GM12878 (cell line): ENCODE results near the gene MAGI1. TPM values are rescaled to one million over a fixed set of nuclear protein-coding genes. Genes with fewer than 3 reads are reported as not detected.

Source experiments
- ATAC-seq: fragments of 200-7000 bp; cut with Tn5 transposase; 3 replicates; pipeline ENCODE4 v1.9.1; 2020; ENCODE audit warnings: mild to moderate bottlenecking, moderate library complexity
- BruUV-seq: library from RNA; stranded (reverse); fragments of 400-500 nt; replicated peaks from 2 replicates; lab custom pipeline; 2021; lab: Mats Ljungman, UMichigan
- CTCF ChIA-PET: fragments of 300-600 bp; sonication (Branson Sonifier 250); formaldehyde crosslinking; extraction: SDS; loops from one replicate; lab custom pipeline; 2021; ENCODE audit warnings: inconsistent platforms; lab: Yijun Ruan, JAX
- POLR2A ChIA-PET: fragments of 350-600 bp; formaldehyde crosslinking; extraction: SDS; loops from one replicate; lab custom pipeline; 2021; ENCODE audit warnings: inconsistent platforms; lab: Charles Lee
- RAD21 ChIA-PET: fragments of 300-600 bp; sonication (Branson Sonifier 250); formaldehyde crosslinking; loops from one replicate; lab custom pipeline; 2023; ENCODE audit warnings: antibody characterized with exemption; ENCODE audit not compliant: unreplicated experiment; lab: Charles Lee
- SMC1A ChIA-PET: fragments of 300-600 bp; sonication (Branson Sonifier 250); formaldehyde crosslinking; loops from one replicate; lab custom pipeline; 2023; ENCODE audit not compliant: unreplicated experiment, uncharacterized antibody; lab: Charles Lee
- DNase-seq: peaks from one replicate; pipeline ENCODE4 v3.0.0-alpha.2; 2011; ENCODE audit warnings: low read depth, low spot score
- FAIRE-seq: peaks from 3 replicates; lab custom pipeline; 2011; peaks lifted over from hg19 to GRCh38; lab: Jason Lieb, UNC
- H2AFZ ChIP-seq: 2 replicates; pipeline ENCODE4 v1.6.0; 2011; ENCODE audit warnings: low read depth, low read length, control low read depth; ENCODE audit not compliant: control insufficient read depth
- H3K27ac ChIP-seq: 2 replicates; pipeline ENCODE4 v1.5.1; 2011; ENCODE audit warnings: control low read depth; ENCODE audit not compliant: control insufficient read depth, insufficient read depth
- H3K27me3 ChIP-seq, 2 experiments: replicated peaks in 1 of 2; 2 replicates each; pipeline versions ENCODE4 v1.6.0 to v1.6.1; 2011; ENCODE audit warnings: low read length in 1 of 2; ENCODE audit not compliant: control insufficient read depth in 2 of 2, insufficient read depth in 2 of 2
- H3K36me3 ChIP-seq, 2 experiments: 2 replicates each; pipeline ENCODE4 v1.5.1; 2011; ENCODE audit warnings: low read length in 1 of 2; ENCODE audit not compliant: control insufficient read depth in 2 of 2, insufficient read depth in 2 of 2
- H3K4me1 ChIP-seq: 2 replicates; pipeline ENCODE4 v1.6.1; 2011; ENCODE audit warnings: mild to moderate bottlenecking, low read length, moderate library complexity, mixed read lengths; ENCODE audit not compliant: control insufficient read depth, insufficient read depth
- H3K4me2 ChIP-seq: 2 replicates; pipeline ENCODE4 v1.6.0; 2011; ENCODE audit warnings: control low read depth; ENCODE audit not compliant: control insufficient read depth, insufficient read depth
- H3K4me3 ChIP-seq: fragments of 200-600 bp; sonication (generic); 2 replicates; pipeline ENCODE4 v1.5.1; 2016
- H3K79me2 ChIP-seq: 2 replicates; pipeline ENCODE4 v1.6.0; 2011; ENCODE audit warnings: low read length; ENCODE audit not compliant: control insufficient read depth, insufficient read depth
- H3K9ac ChIP-seq: 2 replicates; pipeline ENCODE4 v1.8.0; 2011; ENCODE audit warnings: low read length, control low read depth, mixed read lengths; ENCODE audit not compliant: control insufficient read depth, insufficient read depth
- H3K9me3 ChIP-seq: replicated peaks from 3 replicates; pipeline ENCODE4 v1.5.1; 2011; ENCODE audit warnings: mild to moderate bottlenecking, low read length; ENCODE audit not compliant: control insufficient read depth, insufficient read depth
- H4K20me1 ChIP-seq: 2 replicates; pipeline ENCODE4 v1.6.0; 2011; ENCODE audit not compliant: control insufficient read depth, insufficient read depth
- CEBPB ChIP-seq, 2 experiments: fragments of 150-350 bp in 1 of 2; IDR thresholded peaks; 2 replicates each; pipeline ENCODE4 v1.6.1; 2012 to 2014; ENCODE audit warnings: low read depth in 2 of 2, low read length in 2 of 2, borderline replicate concordance in 1 of 2, inconsistent platforms in 1 of 2
- CHD1 ChIP-seq: IDR thresholded peaks from 2 replicates; pipeline ENCODE4 v1.6.1; 2012; ENCODE audit warnings: low read depth, low read length, improper control_type of control experiment
- CHD2 ChIP-seq: IDR thresholded peaks from 2 replicates; pipeline ENCODE4 v1.6.1; 2011; ENCODE audit warnings: low read depth, low read length, improper control_type of control experiment, borderline replicate concordance
- EP300 ChIP-seq, 2 experiments: fragments of 150-350 bp in 1 of 2; IDR thresholded peaks; 2 replicates each; pipeline ENCODE4 v1.6.1; 2011 to 2012; ENCODE audit warnings: low read depth in 2 of 2, low read length in 2 of 2, borderline replicate concordance in 1 of 2, improper control_type of control experiment in 1 of 2, inconsistent platforms in 1 of 2; ENCODE audit not compliant: control insufficient read depth in 1 of 2
- FOXK2 ChIP-seq: fragments of 450-650 bp; IDR thresholded peaks from 2 replicates; pipeline ENCODE4 v1.6.1; 2017; ENCODE audit warnings: mild to moderate bottlenecking, moderate library complexity
- KAT2A ChIP-seq: conservative IDR thresholded peaks from 2 replicates; pipeline ENCODE4 v1.6.1; 2011; ENCODE audit warnings: low read depth, low read length; ENCODE audit not compliant: control insufficient read depth
- RFX5 ChIP-seq: IDR thresholded peaks from 2 replicates; pipeline ENCODE4 v1.6.1; 2011; ENCODE audit warnings: low read depth, low read length, improper control_type of control experiment
- SP1 ChIP-seq: IDR thresholded peaks from one replicate; pipeline ENCODE4 v1.6.1; 2011; ENCODE audit warnings: low read depth, low read length
- SREBF2 ChIP-seq: IDR thresholded peaks from 2 replicates; pipeline ENCODE4 v1.6.1; 2012; ENCODE audit warnings: mild to moderate bottlenecking, low read length
- TBL1XR1 ChIP-seq: IDR thresholded peaks from 2 replicates; pipeline ENCODE4 v1.6.1; 2012; ENCODE audit warnings: low read depth, low read length, improper control_type of control experiment
- USF2 ChIP-seq: IDR thresholded peaks from 2 replicates; pipeline ENCODE4 v1.6.1; 2011; ENCODE audit warnings: low read depth, low read length, improper control_type of control experiment, borderline replicate concordance
- ZNF24 ChIP-seq: fragments of 450-650 bp; IDR thresholded peaks from 2 replicates; pipeline ENCODE4 v1.6.1; 2017; ENCODE audit warnings: antibody characterized with exemption, mild to moderate bottlenecking
- ZZZ3 ChIP-seq: IDR thresholded peaks from 2 replicates; pipeline ENCODE4 v1.6.1; 2011; ENCODE audit warnings: low read depth; ENCODE audit not compliant: control insufficient read depth, insufficient read length
- WGBS: methylation state at CpG from one replicate; pipeline ENCODE4 v1.1.6; 2016; ENCODE audit warnings: low lambda C conversion rate; ENCODE audit not compliant: insufficient replicate concordance, insufficient coverage; ENCODE audit errors: missing lambda C conversion rate; 5-methylcytosine and 5-hydroxymethylcytosine counted together
- in situ Hi-C: fragments of 300-500 bp; cut with MboI; formaldehyde crosslinking; loops from 9 replicates; pipeline ENCODE4 v1.14.3; 2018; ENCODE audit warnings: mixed read lengths
- intact Hi-C: fragments of 100-400 bp; cut with micrococcal nuclease; formaldehyde crosslinking; loops from one replicate; pipeline ENCODE4 v1.14.2; 2022; ENCODE audit not compliant: unreplicated experiment
- polyA plus RNA-seq, 11 experiments: library from polyadenylated mRNA; depleted of rRNA in 4 of 11; unstranded in 6 of 11; stranded (reverse) in 5 of 11; fragments of >200 nt; fragmentation: Nextera tagmentation in 4 of 11; fragmentation: Illumina TruSeq in 1 of 11; extraction: Ambion mirVana in 4 of 11; extraction: Trizol in 1 of 11; gene quantifications; 1 replicate in 1 of 11; 2 replicates in 10 of 11; pipeline versions ENCODE4 v1.2.1 to v1.2.3, GENCODE V29; 2011 to 2016; ENCODE audit warnings: inconsistent platforms in 2 of 11, missing spikeins in 2 of 11, low read depth in 1 of 11
- total RNA-seq, 4 experiments: library from RNA; depleted of rRNA in 3 of 4; stranded (reverse); fragments of >200 nt in 3 of 4; fragmentation: Illumina TruSeq in 1 of 4; extraction: Trizol in 1 of 4; gene quantifications; 2 replicates each; pipeline versions ENCODE4 v1.2.1 to v1.2.3, GENCODE V29; 2013 to 2021

Gene MAGI1
- total and polyA plus RNA-seq, 10 of the 15 experiments (the other 5 are each of a cell fraction or from before 2014, with no cell fraction given), result 0.02 to 3.3 (median 0.29) TPM; not detected in 1

- ChIA-PET SMC1A (no interaction called here), RAD21 (no interaction called here), POLR2A (no interaction called here), CTCF (no interaction called here)
- H3K36me3 ChIP-seq, result no peaks in the 10 kb centered on the region
- no peak for FAIRE-seq
- no TSS peak for BruUV-seq
- no peaks in the 10 kb centered on the region for H3K4me1 ChIP-seq
- intact Hi-C loops, result no loop called here
- no peak overlapping the region for H3K9ac ChIP-seq
- WGBS, result 45% methylated on average over 3 of the region's 3 CpGs
- in situ Hi-C loops, result no loop called here
- no peak for DNase-seq
- no peaks in the 10 kb centered on the region for H4K20me1 ChIP-seq
- H3K4me2 ChIP-seq, result no peak overlapping the region
- no peaks in the 10 kb centered on the region for H3K79me2 ChIP-seq
- H3K27ac ChIP-seq, result no peak overlapping the region
- no peaks in the 10 kb centered on the region for H3K9me3 ChIP-seq
- ATAC-seq, result no peak
- TF ChIP-seq RFX5 (no peak), SP1 (no peak), CHD2 (no peak), ZNF24 (no peak), SREBF2 (no peak), FOXK2 (no peak), EP300 (IDR thresholded peaks at IDR 0.05; ENCODE audit: borderline replicate concordance in 1 of 2, control insufficient read depth in 1 of 2, low read depth in 2 of 2, low read length in 2 of 2) (no peak), CHD1 (no peak), KAT2A (no peak), CEBPB (IDR thresholded peaks at IDR 0.05; ENCODE audit: borderline replicate concordance in 1 of 2, low read depth in 2 of 2, low read length in 2 of 2) (no peak), USF2 (no peak), TBL1XR1 (no peak), ZZZ3 (no peak)
- 0 out of 4 replicates have a peak, but pooled peaks cover 0 to 2% of the 10 kb centered on the region in 2 experiments for H3K27me3 ChIP-seq
- H3K4me3 ChIP-seq, result no peak overlapping the region
- no peak overlapping the region for H2AFZ ChIP-seq
These were observed 37.1 kb downstream of the MAGI1 start for GRCh38 chr3:66001626-66002025.
